NOMO-1 (cell line): ENCODE measurements around the gene LRRC23.
A peak's percentile ranks its signal among the peaks of the same experiment; 100 is the strongest.
"Not testable (repeated sequence)": the region's sequence is repeated elsewhere in the genome, so short reads cannot be mapped to it uniquely, and the experiment has no call there.

Experiments
- DNase-seq, 2 experiments: peaks; one replicate each; lab custom pipeline; 2025; ENCODE audit not compliant: unreplicated experiment in 2 of 2; lab: John Stamatoyannopoulos, UW

Gene LRRC23

GRCh38 chr12:6899837-6900519, 4.6 kb upstream of the LRRC23 start:
- DNase-seq, result peak; percentile 30 to 47

DNA sequence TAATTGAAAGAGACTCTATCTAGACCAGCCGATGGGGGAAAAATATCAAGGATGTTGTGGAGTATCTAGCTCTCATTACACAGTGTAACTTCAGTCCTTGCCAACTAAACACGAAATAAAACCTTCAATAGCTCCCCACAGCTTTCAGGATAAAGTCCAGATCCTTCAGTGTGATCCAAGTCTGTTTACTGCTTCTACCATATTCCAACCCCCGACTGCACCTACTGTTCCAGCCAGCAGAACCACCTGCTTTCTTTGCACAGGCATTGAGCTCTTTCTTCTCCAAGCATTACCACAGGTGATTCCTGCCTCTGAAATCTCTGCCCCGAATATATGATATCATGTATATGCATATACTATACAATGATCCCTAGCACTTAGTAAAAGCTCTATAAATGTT, 2.2 kb upstream of the LRRC23 start:
- DNase-seq, result no peak

DNA sequence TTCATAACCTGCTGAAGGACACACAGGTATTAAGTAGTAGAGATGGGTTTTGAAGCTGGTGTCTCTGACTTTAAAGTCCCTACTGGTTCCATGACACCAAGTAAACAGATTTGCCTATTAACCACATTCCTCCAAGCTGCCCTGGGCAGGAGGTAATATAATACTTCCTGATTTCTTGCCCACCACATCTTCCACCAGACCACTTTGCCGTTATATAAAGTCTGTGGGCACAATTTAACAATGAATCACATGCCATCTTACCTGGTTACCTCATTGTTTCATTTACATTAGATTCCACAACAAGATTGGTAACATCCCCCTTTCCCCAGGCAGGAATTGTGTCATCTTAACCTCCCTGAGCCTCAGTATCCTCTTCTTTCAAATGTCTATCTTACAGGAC, 900 bp upstream of the LRRC23 start:
- DNase-seq, result no peak

DNA sequence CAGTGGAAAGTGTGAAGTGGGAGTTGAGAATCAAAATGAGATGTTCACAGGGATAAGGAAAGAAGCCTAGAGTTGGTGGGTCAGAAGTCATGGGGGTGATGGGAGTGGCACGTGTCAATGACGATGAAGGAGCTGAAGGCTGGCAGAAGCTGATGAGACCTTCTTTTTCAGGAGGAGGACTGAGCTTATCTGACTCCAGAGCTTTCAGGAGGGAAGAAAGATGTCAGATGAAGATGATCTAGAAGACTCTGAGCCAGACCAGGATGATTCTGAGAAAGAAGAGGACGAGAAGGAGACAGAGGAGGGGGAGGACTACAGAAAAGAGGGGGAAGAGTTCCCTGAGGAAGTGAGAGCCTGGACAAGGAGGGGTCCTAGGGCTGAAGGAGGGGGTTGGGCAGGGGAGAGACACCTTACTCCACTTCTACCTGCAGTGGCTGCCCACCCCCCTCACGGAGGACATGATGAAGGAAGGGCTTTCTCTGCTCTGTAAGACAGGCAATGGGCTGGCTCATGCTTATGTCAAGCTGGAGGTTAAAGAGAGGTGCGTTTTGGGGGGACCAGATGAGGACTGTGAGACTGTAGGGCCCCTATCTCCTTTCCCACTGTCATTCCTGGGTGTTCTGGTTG, 905 bp downstream of the LRRC23 start:
- no peak for DNase-seq

- DNase-seq, result not testable (repeated sequence)
Measured at GRCh38 chr12:6908141-6908540, 3.5 kb downstream of the LRRC23 start.

- DNase-seq, result peak in 1 of 2 experiments; percentile 22
Measured at GRCh38 chr12:6909421-6910145, 5.0 kb downstream of the LRRC23 start.

DNA sequence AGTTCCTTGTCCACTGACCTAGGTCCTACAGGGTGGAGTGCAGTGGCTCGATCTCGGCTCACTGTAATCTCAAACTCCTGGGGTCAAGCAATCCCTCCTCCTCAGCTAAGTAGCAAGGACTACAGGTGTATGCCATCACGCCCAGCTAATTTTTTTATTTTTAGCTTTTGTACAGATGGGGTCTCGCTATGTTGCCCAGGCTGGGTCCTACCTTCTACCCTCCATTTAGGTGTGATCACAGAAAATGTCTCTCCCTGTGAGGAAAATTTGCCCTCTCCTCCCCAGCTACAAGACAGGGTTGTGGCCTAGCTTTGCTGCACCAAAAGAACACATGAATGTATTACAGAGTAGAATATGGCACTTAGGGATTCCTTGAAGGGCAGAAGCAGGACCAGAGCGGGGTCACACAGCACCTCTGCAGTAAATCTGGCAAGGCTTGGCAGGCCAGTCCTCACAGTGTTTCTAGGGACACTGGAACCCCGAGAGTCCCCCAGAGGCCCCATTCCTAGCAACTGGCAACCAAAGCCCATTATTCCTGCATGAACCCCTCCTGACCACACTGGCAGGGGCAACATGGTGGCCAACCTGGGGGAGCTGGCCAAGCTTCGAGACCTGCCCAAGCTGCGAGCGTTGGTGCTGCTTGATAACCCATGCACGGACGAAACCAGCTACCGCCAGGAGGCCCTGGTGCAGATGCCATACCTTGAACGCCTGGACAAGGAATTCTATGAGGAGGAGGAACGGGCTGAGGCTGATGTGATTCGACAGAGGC, 7.7 kb downstream of the LRRC23 start:
- DNase-seq, result no peak

GRCh38 chr12:6914246-6914946, 9.8 kb downstream of the LRRC23 start, which contains the start of gene ENO2:
TSS of gene ENO2 (plus strand) at chr12:6914580. CDS start at chr12:6915833, 1,253 bp downstream.
- DNase-seq, result peak; percentile 33 to 44

GRCh38 chr12:6914947-6915788, 10.5 kb downstream of the LRRC23 start:
- DNase-seq, result no peak

DNA sequence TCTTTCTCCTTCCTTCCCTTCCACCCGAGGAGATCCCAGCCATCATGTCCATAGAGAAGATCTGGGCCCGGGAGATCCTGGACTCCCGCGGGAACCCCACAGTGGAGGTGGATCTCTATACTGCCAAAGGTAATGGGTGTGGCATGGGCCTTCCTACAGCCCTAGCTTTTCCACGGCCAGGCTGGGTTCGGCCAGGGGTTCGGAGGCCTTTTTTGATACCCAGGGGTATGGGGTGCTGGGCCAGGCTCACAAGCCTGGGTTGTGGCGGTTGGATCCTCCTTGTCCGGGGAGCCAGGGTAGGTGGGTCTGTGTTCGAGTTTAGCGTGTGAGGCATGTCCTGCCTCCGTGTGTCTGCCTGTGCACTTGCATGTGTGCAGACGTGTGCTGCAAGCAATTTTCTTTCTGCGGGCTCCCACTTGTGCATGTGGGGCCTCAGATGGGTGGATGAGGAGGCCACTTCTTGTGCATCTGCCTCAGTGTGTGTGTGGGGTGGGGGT, 11.2 kb downstream of the LRRC23 start:
- no peak for DNase-seq

DNA sequence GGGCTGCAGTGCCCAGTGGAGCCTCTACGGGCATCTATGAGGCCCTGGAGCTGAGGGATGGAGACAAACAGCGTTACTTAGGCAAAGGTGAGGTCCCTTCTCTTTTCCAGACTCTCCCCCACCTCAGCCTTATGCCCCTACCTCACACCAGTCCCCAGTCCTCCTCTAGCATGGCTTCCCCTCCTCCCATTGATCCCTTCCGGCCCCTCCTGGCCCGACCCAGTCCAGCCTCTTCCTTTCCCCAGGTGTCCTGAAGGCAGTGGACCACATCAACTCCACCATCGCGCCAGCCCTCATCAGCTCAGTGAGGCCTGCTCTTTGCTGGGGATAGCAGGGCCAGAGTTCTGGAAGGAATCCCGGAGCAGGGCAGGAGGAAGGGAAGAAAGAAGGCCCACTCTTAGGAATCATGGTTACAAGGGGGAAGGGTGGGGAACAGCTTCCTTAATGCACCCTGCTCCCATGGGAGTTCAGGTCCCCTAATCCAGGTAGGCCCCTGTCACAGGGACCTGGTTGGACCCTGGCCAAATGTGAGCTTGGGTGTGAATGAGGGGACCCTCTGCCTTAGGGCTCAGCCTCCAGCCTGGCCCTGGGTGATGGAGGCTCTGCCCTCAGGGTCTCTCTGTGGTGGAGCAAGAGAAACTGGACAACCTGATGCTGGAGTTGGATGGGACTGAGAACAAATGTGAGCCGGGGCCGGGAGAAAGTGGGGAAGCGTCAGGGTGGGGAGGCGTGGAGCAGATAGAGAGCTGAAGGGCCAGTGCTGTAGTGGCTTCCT, 12.0 kb downstream of the LRRC23 start:
- DNase-seq, result no peak

DNA sequence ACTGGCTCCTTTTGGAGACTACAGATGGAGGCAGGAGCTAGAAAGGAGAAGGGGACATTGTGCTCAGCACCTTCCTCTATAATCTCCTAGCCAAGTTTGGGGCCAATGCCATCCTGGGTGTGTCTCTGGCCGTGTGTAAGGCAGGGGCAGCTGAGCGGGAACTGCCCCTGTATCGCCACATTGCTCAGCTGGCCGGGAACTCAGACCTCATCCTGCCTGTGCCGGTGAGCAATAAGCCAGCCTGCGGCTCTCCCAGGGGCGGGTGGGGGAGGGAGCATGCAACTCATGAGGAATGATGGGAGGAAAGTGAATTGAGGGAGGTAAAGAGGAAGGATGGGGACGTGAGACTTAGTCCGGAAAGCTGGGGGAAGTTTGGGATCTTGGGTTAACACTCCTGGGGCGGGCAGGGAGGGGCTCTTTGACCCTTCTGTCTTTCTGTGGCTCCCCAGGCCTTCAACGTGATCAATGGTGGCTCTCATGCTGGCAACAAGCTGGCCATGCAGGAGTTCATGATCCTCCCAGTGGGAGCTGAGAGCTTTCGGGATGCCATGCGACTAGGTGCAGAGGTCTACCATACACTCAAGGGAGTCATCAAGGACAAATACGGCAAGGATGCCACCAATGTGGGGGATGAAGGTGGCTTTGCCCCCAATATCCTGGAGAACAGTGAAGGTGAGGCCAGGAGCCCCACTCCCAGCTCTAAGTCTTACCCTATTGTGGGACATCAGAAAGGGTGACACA, 13.0 kb downstream of the LRRC23 start:
- DNase-seq, result no peak

GRCh38 chr12:6919588-6919987, 15.0 kb downstream of the LRRC23 start:
- no peak for DNase-seq

GRCh38 chr12:6921539-6921938, 16.9 kb downstream of the LRRC23 start:
- DNase-seq, result no peak

DNA sequence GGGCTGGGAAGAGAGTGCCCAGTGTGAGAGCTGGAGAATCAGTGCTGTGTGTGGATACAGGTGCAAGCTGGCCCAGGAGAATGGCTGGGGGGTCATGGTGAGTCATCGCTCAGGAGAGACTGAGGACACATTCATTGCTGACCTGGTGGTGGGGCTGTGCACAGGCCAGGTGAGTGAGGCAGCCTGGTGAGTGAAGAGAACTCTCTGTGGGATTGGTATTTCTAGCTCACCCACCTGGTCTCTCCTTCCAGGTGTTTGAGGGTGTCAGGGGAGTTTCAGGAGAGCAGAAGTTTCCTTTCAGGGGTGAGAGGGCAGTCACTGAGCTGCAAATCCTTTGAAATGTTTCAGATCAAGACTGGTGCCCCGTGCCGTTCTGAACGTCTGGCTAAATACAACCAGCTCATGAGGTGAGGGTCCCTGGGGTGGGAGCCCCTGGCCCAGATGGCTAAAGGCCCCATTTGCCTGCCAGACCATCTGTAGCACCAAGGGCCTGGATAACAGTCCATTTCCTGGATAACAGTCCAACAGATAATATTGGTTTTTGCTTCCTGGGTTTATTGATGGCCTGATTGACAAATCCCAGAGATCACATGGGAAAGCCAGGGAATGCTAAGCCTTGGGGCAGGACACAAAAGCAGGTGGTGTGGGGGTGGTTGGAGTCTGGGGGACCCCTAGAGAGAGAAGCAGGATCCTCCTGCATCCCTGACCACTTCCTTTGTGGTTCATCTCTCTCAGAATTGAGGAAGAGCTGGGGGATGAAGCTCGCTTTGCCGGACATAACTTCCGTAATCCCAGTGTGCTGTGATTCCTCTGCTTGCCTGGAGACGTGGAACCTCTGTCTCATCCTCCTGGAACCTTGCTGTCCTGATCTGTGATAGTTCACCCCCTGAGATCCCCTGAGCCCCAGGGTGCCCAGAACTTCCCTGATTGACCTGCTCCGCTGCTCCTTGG, 17.6 kb downstream of the LRRC23 start:
- no peak for DNase-seq

- no peak for DNase-seq
Measured at GRCh38 chr12:6923003-6923732, 18.5 kb downstream of the LRRC23 start.
